Measurements from ENCODE around the gene GNRH2.
"Not testable (repeated sequence)": the region's sequence is repeated elsewhere in the genome, so short reads cannot be mapped to it uniquely, and the experiment has no call there.

GNRH2 gene

GRCh38 chr20:3014179-3014578, 29.2 kb upstream of the GNRH2 start:
- TF ChIP-seq ZNF654 (tag by site-specific recombination; IDR thresholded peaks at IDR 0.05; ENCODE audit: low read depth) (no peak), ZNF114 (tag by site-specific recombination; IDR thresholded peaks at IDR 0.05) (no peak), ZNF350 (tag by site-specific recombination; IDR thresholded peaks at IDR 0.05) (no peak), KLF10 (tag by site-specific recombination; IDR thresholded peaks at IDR 0.05) (no peak), ZNF324 (tag by site-specific recombination; IDR thresholded peaks at IDR 0.05) (no peak), ZSCAN18 (tag by site-specific recombination; IDR thresholded peaks at IDR 0.05) (no peak), MYNN (tag by site-specific recombination; IDR thresholded peaks at IDR 0.05; ENCODE audit: borderline replicate concordance) (no peak), ZNF423 (tag by site-specific recombination; IDR thresholded peaks at IDR 0.05) (no peak), ZBTB20 (tag by site-specific recombination; IDR thresholded peaks at IDR 0.05) (no peak)
- Histone ChIP-seq H3K9me3 (ENCODE audit: control insufficient read depth, insufficient read depth, low read depth, low read length) (no peaks in the 10 kb centered on the region), H3K4me3 (ENCODE audit: low read depth, low read length) (no peak overlapping the region), H3K27ac (ENCODE audit: extremely low read depth, low read depth, low read length) (no peak overlapping the region), H3K4me1 (ENCODE audit: control insufficient read depth, insufficient read depth, low read length) (no peaks in the 10 kb centered on the region), H3K36me3 (ENCODE audit: control insufficient read depth in 2 of 2, insufficient read depth in 1 of 2, low read length in 2 of 2) (peaks cover 26 to 66% of the 10 kb centered on the region in 2 experiments)
- ChIA-PET POLR2A (no interaction called here), CTCF (interaction anchor here (0.5 to 2.2 kb wide), 3 partner anchors 13 to 281 kb away, joined by 3 to 10 read pairs (median 3); no protein-coding TSS in a partner anchor)

GRCh38 chr20:3014662-3015061, 28.8 kb upstream of the GNRH2 start:
- POLR2A ChIA-PET = no interaction called here
- Histone ChIP-seq H3K36me3 (ENCODE audit: control insufficient read depth in 2 of 2, insufficient read depth in 1 of 2, low read length in 2 of 2) (peaks cover 22 to 61% of the 10 kb centered on the region in 2 experiments), H3K4me3 (ENCODE audit: low read depth, low read length) (no peak overlapping the region)

GRCh38 chr20:3015302-3015701, 28.1 kb upstream of the GNRH2 start:
- H3K27ac ChIP-seq (ENCODE audit: extremely low read depth, low read depth, low read length); H3K4me3 ChIP-seq (ENCODE audit: low read depth, low read length); H3K4me1 ChIP-seq (ENCODE audit: control insufficient read depth, insufficient read depth, low read length); H3K9me3 ChIP-seq (ENCODE audit: control insufficient read depth, insufficient read depth, low read depth, low read length): not testable (repeated sequence)
- CTCF ChIA-PET = interaction anchor here (0.7 to 2.2 kb wide), 3 partner anchors 15 to 32 kb away, joined by 3 to 10 read pairs (median 3); no protein-coding TSS in a partner anchor
- peaks cover 16 to 56% of the 10 kb centered on the region in 2 experiments for H3K36me3 ChIP-seq (ENCODE audit: control insufficient read depth in 2 of 2, insufficient read depth in 1 of 2, low read length in 2 of 2)
- POLR2A ChIA-PET = interaction anchor here (0.5 to 0.6 kb wide), 2 partner anchors 30 to 38 kb away, joined by 3 read pairs; no protein-coding TSS in a partner anchor

More at GRCh38 chr20:3014662-3015061, 28.8 kb upstream of the GNRH2 start:
- Histone ChIP-seq H3K4me1 (ENCODE audit: control insufficient read depth, insufficient read depth, low read length) (no peaks in the 10 kb centered on the region), H3K9me3 (ENCODE audit: control insufficient read depth, insufficient read depth, low read depth, low read length) (no peaks in the 10 kb centered on the region), H3K27ac (ENCODE audit: extremely low read depth, low read depth, low read length) (no peak overlapping the region)
- TF ChIP-seq ZNF311 (tag by site-specific recombination; IDR thresholded peaks at IDR 0.05; ENCODE audit: borderline replicate concordance) = no peak
- TF ChIP-seq GLIS1 (tag by site-specific recombination; IDR thresholded peaks at IDR 0.05) = no peak
- no peak for TF ChIP-seq ZNF248 (tag by site-specific recombination; IDR thresholded peaks at IDR 0.05)
- no peak for TF ChIP-seq OVOL3 (tag by site-specific recombination; IDR thresholded peaks at IDR 0.05)
- no peak for TF ChIP-seq ZNF174 (tag by site-specific recombination; IDR thresholded peaks at IDR 0.05)
- CTCF ChIA-PET = interaction anchor here (0.5 to 2.2 kb wide), 5 partner anchors 14 to 280 kb away, joined by 3 to 10 read pairs (median 3); no protein-coding TSS in a partner anchor

GRCh38 chr20:3021327-3021726, 22.1 kb upstream of the GNRH2 start:
- Histone ChIP-seq H3K36me3 (ENCODE audit: control insufficient read depth in 2 of 2, insufficient read depth in 1 of 2, low read length in 2 of 2) (peaks cover 26 to 67% of the 10 kb centered on the region in 2 experiments), H3K4me3 (ENCODE audit: low read depth, low read length) (no peak overlapping the region), H3K9me3 (ENCODE audit: control insufficient read depth, insufficient read depth, low read depth, low read length) (no peaks in the 10 kb centered on the region), H3K4me1 (ENCODE audit: control insufficient read depth, insufficient read depth, low read length) (no peaks in the 10 kb centered on the region), H3K27ac (ENCODE audit: extremely low read depth, low read depth, low read length) (no peak overlapping the region)
- CTCF ChIA-PET = no interaction called here
- TF ChIP-seq ZBTB7A (tag by site-specific recombination; IDR thresholded peaks at IDR 0.05; ENCODE audit: low read depth) (no peak), ZNF830 (tag by site-specific recombination; IDR thresholded peaks at IDR 0.05; ENCODE audit: low read depth) (no peak), ZNF169 (tag by site-specific recombination; IDR thresholded peaks at IDR 0.05) (no peak), ZNF174 (tag by site-specific recombination; IDR thresholded peaks at IDR 0.05) (no peak), ZNF112 (tag by site-specific recombination; IDR thresholded peaks at IDR 0.05) (no peak), SCRT2 (tag by site-specific recombination; IDR thresholded peaks at IDR 0.05) (no peak), ZNF837 (tag by site-specific recombination; IDR thresholded peaks at IDR 0.05) (no peak), ZNF214 (tag by site-specific recombination; IDR thresholded peaks at IDR 0.05; ENCODE audit: borderline replicate concordance) (no peak), ZNF544 (tag by site-specific recombination; IDR thresholded peaks at IDR 0.05) (no peak), ZSCAN18 (tag by site-specific recombination; IDR thresholded peaks at IDR 0.05) (no peak)
- POLR2A ChIA-PET = no interaction called here

All from HEK293 (cell line).